ENCODE results near the gene NTM.

Gene NTM

GRCh38 chr11:132253469-132254264 is 883.3 kb downstream of the NTM start:
- no peak for DNase-seq (ENCODE audit: insufficient read length, low spot score)
- no peak for FAIRE-seq
- no peak for TF ChIP-seq CTCF (IDR thresholded peaks at IDR 0.05; ENCODE audit: insufficient read depth, missing control alignments)

- no peak for TF ChIP-seq CTCF (IDR thresholded peaks at IDR 0.05; ENCODE audit: insufficient read depth, missing control alignments)
- no peak for FAIRE-seq
- no peak for DNase-seq (ENCODE audit: insufficient read length, low spot score)
Observed at GRCh38 chr11:132254906-132255305, 884.5 kb downstream of the NTM start.

DNA sequence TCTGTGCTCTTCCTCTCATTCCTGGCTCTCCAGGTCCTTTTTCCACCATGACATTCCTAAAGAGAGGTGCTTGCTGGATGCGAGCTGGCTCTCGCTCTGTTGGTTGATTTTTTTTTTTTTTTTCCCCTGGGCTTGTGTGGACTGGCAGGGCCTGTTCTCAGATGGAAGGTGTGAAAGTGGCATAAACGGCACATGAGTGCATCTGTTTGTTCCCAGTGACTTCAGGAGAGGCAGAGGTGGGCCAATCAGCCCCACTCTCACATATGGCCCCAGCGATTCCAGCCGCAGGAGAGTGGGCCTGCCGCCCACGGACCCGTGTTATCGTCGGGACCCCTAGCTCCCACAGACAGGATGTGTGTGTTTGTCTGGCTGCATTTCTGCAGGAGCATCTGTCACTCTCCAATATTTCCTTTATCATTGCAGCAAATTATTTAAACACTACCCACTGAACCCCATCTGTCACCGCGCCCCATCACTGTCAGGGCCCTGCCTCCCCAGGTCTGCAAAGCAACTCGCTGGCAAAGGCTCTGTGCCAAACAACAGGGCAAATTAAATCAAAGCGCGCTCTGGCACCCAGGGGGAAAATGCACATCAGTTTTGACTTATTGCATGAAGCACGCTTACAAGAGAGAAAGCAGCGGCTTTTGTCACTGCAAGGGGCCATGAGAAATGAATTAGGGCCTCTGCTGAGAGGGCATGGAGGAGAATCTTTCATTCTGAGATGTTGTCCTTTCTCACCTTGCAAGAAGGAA is 886.3 kb downstream of the NTM start:
- no peak for FAIRE-seq
- no peak for DNase-seq (ENCODE audit: insufficient read length, low spot score)
- TF ChIP-seq CTCF (IDR thresholded peaks at IDR 0.05; ENCODE audit: insufficient read depth, missing control alignments), result no peak

DNA sequence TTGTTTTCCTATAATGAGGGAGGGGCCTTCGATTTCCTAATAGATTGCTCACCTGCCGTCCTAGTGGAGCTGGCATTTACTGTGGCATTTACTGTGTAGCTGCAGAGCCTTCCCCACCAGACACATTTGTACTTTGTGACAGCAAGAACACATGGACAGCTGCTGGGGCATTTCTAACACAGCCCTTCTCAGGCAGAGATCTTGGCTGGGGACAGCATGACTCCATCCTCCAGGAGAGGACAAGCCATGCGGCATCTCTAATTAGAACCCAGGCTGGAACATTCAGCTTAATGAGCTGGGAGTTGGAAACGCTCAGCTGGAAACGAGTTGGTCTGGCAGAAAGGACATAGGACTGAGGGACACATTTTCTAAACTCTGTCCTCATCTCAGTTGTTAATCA is 887.5 kb downstream of the NTM start:
- TF ChIP-seq CTCF (IDR thresholded peaks at IDR 0.05; ENCODE audit: insufficient read depth, missing control alignments), result no peak
- FAIRE-seq, result no peak
- no peak for DNase-seq (ENCODE audit: insufficient read length, low spot score)

GRCh38 chr11:132258875-132259274 is 888.5 kb downstream of the NTM start:
- no peak for TF ChIP-seq CTCF (IDR thresholded peaks at IDR 0.05; ENCODE audit: insufficient read depth, missing control alignments)
- no peak for DNase-seq (ENCODE audit: insufficient read length, low spot score)
- FAIRE-seq, result no peak

DNA sequence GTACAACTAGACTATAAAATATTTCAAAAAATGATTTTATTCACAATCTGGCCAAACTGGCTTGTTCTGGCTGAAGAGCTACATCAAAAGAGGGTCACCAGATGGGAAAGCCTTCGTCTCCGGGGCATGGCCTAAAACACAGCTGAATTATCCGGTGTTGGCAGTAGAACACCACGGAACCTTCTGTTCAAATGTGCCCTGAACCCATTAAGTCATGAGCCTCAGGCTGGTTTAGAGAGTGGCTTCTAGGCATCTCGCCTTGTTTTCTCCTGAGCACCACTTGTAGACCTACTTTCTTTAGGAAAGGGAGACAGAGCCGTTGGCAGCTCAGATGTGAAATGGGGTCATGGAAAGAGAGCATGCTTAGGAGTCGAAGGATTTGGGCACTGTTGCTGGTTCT is 890.2 kb downstream of the NTM start:
- no peak for TF ChIP-seq CTCF (IDR thresholded peaks at IDR 0.05; ENCODE audit: insufficient read depth, missing control alignments)
- DNase-seq (ENCODE audit: insufficient read length, low spot score), result no peak
- no peak for FAIRE-seq

DNA sequence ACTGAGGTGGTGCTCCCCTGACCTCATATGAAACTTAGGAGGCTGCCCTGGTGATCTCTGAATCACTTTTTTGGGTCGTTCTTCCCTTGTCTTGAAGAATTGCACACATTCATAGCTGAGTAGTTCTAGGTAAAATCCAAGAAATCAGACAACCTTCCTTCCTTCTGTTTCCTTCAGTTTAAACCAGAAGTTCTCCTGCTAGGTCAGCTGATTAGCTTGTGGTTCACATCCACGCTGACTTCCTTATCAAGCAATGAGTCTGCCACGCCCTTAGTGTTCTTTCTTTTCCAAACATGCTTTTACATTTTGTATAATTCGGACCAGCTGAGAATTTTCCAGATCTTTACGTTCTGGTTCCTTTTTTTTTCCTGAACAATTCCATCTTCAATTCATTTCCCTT is 892.8 kb downstream of the NTM start:
- TF ChIP-seq CTCF (IDR thresholded peaks at IDR 0.05; ENCODE audit: insufficient read depth, missing control alignments), result no peak
- DNase-seq (ENCODE audit: insufficient read length, low spot score) (no peak), FAIRE-seq (no peak)
